ENCODE data around the gene PRR36. TPM values are rescaled to one million over a fixed set of nuclear protein-coding genes. Genes with fewer than 3 reads are reported as not detected.

Gene PRR36
- total and polyA plus RNA-seq, 10 of the 15 experiments (the other 5 are each of a cell fraction or from before 2014, with no cell fraction given) = 0.04 TPM; not detected in 9

DNA sequence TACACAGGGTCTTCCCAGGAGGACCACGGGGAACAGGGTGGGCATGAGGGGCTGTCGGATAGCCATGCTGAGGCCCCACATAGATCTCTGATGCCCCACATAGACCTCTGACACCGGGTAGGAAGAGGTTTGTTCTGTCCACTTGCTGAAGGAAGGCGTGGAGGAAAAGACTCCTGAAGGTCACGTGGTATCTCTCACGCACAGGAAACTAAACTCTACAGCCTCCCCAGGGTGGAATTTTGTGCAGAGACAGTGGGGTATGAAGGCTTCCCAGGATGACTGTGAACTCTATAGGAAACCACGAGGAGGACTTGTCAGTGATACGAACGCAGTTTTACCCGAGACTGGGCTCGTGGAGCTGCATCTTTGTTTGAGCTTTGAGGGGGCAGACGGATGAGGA, 41.4 kb downstream of the PRR36 start:
- CTCF ChIA-PET = interaction anchor here (1.0 to 1.7 kb wide), 2 partner anchors 28 to 33 kb away, joined by 3 to 7 read pairs; no protein-coding TSS in a partner anchor
- no TSS peak for BruUV-seq (replicated peaks)
- in situ Hi-C loops (cut with MboI) = no loop called here

More for the DNA sequence above, 41.4 kb downstream of the PRR36 start:
- TF ChIP-seq, protein P1, sequence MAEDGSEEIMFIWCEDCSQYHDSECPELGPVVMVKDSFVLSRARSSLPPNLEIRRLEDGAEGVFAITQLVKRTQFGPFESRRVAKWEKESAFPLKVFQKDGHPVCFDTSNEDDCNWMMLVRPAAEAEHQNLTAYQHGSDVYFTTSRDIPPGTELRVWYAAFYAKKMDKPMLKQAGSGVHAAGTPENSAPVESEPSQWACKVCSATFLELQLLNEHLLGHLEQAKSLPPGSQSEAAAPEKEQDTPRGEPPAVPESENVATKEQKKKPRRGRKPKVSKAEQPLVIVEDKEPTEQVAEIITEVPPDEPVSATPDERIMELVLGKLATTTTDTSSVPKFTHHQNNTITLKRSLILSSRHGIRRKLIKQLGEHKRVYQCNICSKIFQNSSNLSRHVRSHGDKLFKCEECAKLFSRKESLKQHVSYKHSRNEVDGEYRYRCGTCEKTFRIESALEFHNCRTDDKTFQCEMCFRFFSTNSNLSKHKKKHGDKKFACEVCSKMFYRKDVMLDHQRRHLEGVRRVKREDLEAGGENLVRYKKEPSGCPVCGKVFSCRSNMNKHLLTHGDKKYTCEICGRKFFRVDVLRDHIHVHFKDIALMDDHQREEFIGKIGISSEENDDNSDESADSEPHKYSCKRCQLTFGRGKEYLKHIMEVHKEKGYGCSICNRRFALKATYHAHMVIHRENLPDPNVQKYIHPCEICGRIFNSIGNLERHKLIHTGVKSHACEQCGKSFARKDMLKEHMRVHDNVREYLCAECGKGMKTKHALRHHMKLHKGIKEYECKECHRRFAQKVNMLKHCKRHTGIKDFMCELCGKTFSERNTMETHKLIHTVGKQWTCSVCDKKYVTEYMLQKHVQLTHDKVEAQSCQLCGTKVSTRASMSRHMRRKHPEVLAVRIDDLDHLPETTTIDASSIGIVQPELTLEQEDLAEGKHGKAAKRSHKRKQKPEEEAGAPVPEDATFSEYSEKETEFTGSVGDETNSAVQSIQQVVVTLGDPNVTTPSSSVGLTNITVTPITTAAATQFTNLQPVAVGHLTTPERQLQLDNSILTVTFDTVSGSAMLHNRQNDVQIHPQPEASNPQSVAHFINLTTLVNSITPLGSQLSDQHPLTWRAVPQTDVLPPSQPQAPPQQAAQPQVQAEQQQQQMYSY (CRISPR knock-in tag; IDR thresholded peaks at IDR 0.05) = no peak
- TF ChIP-seq, protein P2, sequence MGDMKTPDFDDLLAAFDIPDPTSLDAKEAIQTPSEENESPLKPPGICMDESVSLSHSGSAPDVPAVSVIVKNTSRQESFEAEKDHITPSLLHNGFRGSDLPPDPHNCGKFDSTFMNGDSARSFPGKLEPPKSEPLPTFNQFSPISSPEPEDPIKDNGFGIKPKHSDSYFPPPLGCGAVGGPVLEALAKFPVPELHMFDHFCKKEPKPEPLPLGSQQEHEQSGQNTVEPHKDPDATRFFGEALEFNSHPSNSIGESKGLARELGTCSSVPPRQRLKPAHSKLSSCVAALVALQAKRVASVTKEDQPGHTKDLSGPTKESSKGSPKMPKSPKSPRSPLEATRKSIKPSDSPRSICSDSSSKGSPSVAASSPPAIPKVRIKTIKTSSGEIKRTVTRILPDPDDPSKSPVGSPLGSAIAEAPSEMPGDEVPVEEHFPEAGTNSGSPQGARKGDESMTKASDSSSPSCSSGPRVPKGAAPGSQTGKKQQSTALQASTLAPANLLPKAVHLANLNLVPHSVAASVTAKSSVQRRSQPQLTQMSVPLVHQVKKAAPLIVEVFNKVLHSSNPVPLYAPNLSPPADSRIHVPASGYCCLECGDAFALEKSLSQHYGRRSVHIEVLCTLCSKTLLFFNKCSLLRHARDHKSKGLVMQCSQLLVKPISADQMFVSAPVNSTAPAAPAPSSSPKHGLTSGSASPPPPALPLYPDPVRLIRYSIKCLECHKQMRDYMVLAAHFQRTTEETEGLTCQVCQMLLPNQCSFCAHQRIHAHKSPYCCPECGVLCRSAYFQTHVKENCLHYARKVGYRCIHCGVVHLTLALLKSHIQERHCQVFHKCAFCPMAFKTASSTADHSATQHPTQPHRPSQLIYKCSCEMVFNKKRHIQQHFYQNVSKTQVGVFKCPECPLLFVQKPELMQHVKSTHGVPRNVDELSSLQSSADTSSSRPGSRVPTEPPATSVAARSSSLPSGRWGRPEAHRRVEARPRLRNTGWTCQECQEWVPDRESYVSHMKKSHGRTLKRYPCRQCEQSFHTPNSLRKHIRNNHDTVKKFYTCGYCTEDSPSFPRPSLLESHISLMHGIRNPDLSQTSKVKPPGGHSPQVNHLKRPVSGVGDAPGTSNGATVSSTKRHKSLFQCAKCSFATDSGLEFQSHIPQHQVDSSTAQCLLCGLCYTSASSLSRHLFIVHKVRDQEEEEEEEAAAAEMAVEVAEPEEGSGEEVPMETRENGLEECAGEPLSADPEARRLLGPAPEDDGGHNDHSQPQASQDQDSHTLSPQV (IDR thresholded peaks at IDR 0.05) = no peak
- TF ChIP-seq, protein P3, sequence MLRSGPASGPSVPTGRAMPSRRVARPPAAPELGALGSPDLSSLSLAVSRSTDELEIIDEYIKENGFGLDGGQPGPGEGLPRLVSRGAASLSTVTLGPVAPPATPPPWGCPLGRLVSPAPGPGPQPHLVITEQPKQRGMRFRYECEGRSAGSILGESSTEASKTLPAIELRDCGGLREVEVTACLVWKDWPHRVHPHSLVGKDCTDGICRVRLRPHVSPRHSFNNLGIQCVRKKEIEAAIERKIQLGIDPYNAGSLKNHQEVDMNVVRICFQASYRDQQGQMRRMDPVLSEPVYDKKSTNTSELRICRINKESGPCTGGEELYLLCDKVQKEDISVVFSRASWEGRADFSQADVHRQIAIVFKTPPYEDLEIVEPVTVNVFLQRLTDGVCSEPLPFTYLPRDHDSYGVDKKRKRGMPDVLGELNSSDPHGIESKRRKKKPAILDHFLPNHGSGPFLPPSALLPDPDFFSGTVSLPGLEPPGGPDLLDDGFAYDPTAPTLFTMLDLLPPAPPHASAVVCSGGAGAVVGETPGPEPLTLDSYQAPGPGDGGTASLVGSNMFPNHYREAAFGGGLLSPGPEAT (IDR thresholded peaks at IDR 0.05; ENCODE audit: low read depth) = no peak
- TF ChIP-seq EZH2 (IDR thresholded peaks at IDR 0.05; ENCODE audit: borderline replicate concordance, control insufficient read depth, low read depth, low read length) (no peak), EGR1 (IDR thresholded peaks at IDR 0.05; ENCODE audit: borderline replicate concordance in 1 of 2, low read depth in 2 of 2, low read length in 2 of 2) (no peak), CBFB (IDR thresholded peaks at IDR 0.05; ENCODE audit: low read depth) (no peak)
- Histone ChIP-seq H3K36me3 (ENCODE audit: control insufficient read depth in 2 of 2, insufficient read depth in 2 of 2, low read length in 1 of 2) (no peaks in the 10 kb centered on the region), H3K27ac (ENCODE audit: control insufficient read depth, insufficient read depth) (no peak overlapping the region), H4K20me1 (ENCODE audit: control insufficient read depth, insufficient read depth) (no peaks in the 10 kb centered on the region), H3K9me3 (replicated peaks; ENCODE audit: control insufficient read depth, insufficient read depth, low read length) (no peaks in the 10 kb centered on the region; the same call in 2 of the 3 replicates), H3K4me1 (ENCODE audit: control insufficient read depth, insufficient read depth, low read length) (peaks cover 6% of the 10 kb centered on the region), H3K9ac (ENCODE audit: control insufficient read depth, insufficient read depth, low read length) (no peak overlapping the region), H3K4me3 (no peak overlapping the region), H3K4me2 (ENCODE audit: control insufficient read depth, insufficient read depth) (no peak overlapping the region), H3K79me2 (ENCODE audit: control insufficient read depth, insufficient read depth, low read length) (no peaks in the 10 kb centered on the region), H3K27me3 (replicated peaks in 1 of 2; ENCODE audit: control insufficient read depth in 2 of 2, insufficient read depth in 2 of 2, low read length in 1 of 2) (no peaks in the 10 kb centered on the region), H2AFZ (ENCODE audit: control insufficient read depth, low read depth, low read length) (no peak overlapping the region)
- intact Hi-C loops (cut with micrococcal nuclease; ENCODE audit: unreplicated experiment) = no loop called here
- no peak for FAIRE-seq
- ATAC-seq = no peak
- 78% methylated on average over 12 of the region's 12 CpGs for WGBS (ENCODE audit: insufficient coverage, insufficient replicate concordance, low lambda C conversion rate, missing lambda C conversion rate)
- ChIA-PET POLR2A (no interaction called here), RAD21 (ENCODE audit: unreplicated experiment) (no interaction called here), SMC1A (ENCODE audit: uncharacterized antibody, unreplicated experiment) (interaction anchor here (0.6 kb wide), 1 partner anchor 36 kb away, joined by 3 read pairs; no protein-coding TSS in a partner anchor)
- DNase-seq (ENCODE audit: low read depth, low spot score) = no peak
